Measurements from ENCODE around the gene FLYWCH1. TPM values are rescaled to one million over a fixed set of nuclear protein-coding genes. Genes with fewer than 3 reads are reported as not detected.

The FLYWCH1 gene
- total RNA-seq, 6 experiments from 2014 or later = 30.3 to 34.9 (median 33.7) TPM

DNA sequence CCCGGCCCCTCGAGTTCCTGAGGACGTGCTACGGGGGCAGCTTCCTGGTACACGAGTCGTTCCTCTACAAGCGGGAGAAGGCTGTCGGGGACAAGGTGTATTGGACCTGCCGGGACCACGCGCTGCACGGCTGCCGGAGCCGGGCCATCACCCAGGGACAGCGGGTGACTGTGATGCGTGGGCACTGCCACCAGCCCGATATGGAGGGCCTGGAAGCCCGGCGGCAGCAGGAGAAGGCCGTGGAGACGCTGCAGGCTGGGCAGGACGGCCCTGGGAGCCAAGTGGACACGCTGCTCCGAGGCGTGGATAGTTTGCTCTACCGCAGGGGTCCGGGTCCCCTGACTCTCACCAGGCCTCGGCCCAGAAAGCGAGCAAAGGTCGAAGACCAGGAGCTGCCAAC, 21.4 kb downstream of the FLYWCH1 start:
- Mint-ChIP-seq H3K36me3 (ENCODE audit: low read depth) (no peaks in the 10 kb centered on the region), H3K27ac (no peak overlapping the region), H3K4me3 (no peak overlapping the region), H3K4me1 (ENCODE audit: low read depth) (no peaks in the 10 kb centered on the region), H3K9me3 (no peaks in the 10 kb centered on the region), H3K27me3 (ENCODE audit: insufficient read depth) (no peaks in the 10 kb centered on the region; the same call in 1 of the 2 replicates)
- TF ChIP-seq, protein P1, sequence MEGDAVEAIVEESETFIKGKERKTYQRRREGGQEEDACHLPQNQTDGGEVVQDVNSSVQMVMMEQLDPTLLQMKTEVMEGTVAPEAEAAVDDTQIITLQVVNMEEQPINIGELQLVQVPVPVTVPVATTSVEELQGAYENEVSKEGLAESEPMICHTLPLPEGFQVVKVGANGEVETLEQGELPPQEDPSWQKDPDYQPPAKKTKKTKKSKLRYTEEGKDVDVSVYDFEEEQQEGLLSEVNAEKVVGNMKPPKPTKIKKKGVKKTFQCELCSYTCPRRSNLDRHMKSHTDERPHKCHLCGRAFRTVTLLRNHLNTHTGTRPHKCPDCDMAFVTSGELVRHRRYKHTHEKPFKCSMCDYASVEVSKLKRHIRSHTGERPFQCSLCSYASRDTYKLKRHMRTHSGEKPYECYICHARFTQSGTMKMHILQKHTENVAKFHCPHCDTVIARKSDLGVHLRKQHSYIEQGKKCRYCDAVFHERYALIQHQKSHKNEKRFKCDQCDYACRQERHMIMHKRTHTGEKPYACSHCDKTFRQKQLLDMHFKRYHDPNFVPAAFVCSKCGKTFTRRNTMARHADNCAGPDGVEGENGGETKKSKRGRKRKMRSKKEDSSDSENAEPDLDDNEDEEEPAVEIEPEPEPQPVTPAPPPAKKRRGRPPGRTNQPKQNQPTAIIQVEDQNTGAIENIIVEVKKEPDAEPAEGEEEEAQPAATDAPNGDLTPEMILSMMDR (IDR thresholded peaks at IDR 0.05) = no peak
- DNase-seq = no peak

DNA sequence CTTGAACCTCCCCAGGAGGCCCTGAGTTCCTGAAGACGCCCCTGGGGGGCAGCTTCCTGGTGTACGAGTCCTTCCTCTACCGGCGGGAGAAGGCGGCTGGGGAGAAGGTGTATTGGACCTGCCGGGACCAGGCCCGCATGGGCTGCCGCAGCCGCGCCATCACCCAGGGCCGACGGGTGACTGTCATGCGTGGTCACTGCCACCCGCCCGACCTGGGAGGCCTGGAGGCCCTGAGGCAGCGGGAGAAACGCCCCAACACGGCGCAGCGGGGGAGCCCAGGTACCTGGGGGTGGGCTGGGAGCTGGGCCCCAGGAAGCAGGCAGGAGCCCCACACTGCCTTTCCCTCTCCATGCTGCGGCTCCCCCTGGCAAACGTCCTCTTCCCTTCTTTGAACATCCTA, 22.0 kb downstream of the FLYWCH1 start:
- no peaks in the 10 kb centered on the region; the same call in 1 of the 2 replicates for H3K27me3 Mint-ChIP-seq (ENCODE audit: insufficient read depth)
- H3K4me3 Mint-ChIP-seq = no peak overlapping the region
- H3K36me3 Mint-ChIP-seq (ENCODE audit: low read depth) = no peaks in the 10 kb centered on the region
- TF ChIP-seq, protein P1 (IDR thresholded peaks at IDR 0.05) = no peak
- H3K27ac Mint-ChIP-seq = no peak overlapping the region
- H3K9me3 Mint-ChIP-seq = no peaks in the 10 kb centered on the region
- H3K4me1 Mint-ChIP-seq (ENCODE audit: low read depth) = no peaks in the 10 kb centered on the region
- DNase-seq = no peak

DNA sequence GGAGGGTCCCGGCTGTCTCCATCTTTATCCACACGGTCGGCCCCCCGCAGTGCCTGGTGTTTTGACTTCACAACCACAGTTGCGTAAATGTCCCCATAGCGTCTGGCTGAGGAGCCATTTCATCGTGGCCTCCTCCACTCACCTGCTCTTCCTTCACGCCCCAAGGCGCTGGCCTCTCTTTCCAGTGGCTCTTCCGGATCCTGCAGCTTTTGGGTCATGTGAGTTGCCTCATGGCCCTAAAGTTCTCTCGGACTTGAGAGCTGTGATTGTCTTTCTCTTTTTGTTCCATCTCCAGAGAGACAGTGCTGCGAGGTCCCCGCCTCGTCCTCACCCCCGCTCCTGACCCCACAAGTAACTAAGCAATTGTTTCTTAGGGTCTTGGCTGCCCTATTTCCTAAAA, 22.7 kb downstream of the FLYWCH1 start:
- Mint-ChIP-seq H3K4me3 (no peak overlapping the region), H3K27me3 (ENCODE audit: insufficient read depth) (no peaks in the 10 kb centered on the region; the same call in 1 of the 2 replicates), H3K9me3 (no peaks in the 10 kb centered on the region), H3K36me3 (ENCODE audit: low read depth) (peaks cover 1% of the 10 kb centered on the region; the same call in 1 of the 2 replicates), H3K27ac (no peak overlapping the region), H3K4me1 (ENCODE audit: low read depth) (no peaks in the 10 kb centered on the region)
- TF ChIP-seq, protein P1 (IDR thresholded peaks at IDR 0.05) = no peak
- no peak for DNase-seq

DNA sequence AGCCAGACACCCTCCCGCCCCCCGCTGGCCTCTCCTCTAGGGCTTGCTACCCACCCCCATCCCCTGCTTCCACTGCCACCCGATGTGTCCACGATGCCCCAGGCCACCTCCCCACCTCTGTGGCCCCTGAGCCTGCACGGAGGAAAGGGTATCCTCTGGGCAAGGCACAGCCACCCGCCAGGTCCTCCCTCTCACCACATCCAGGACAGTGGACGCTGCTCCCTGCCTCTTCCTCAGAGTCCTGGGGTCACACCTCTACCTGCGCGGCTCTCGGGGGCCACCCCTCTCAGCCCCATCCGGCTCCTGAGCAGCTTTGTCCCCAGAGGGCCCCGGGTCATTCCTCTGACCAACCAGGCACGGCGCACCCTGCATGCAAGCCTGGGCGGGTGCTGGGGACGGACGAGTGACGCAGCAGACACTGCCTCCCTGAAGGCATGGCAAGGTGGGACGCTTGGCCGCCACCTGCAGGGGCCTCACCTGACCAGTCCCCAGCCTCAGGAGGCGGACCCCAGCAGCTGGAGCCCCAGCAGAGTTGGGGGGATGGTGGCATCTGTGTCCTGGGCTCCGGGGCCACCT, 24.8 kb downstream of the FLYWCH1 start:
- Mint-ChIP-seq H3K27ac (no peak overlapping the region), H3K4me3 (no peak overlapping the region), H3K9me3 (no peaks in the 10 kb centered on the region), H3K36me3 (ENCODE audit: low read depth) (peaks cover 9% of the 10 kb centered on the region), H3K27me3 (ENCODE audit: insufficient read depth) (peaks cover 2% of the 10 kb centered on the region), H3K4me1 (ENCODE audit: low read depth) (no peaks in the 10 kb centered on the region)
- DNase-seq = no peak
- TF ChIP-seq, protein P1 (IDR thresholded peaks at IDR 0.05) = no peak

DNA sequence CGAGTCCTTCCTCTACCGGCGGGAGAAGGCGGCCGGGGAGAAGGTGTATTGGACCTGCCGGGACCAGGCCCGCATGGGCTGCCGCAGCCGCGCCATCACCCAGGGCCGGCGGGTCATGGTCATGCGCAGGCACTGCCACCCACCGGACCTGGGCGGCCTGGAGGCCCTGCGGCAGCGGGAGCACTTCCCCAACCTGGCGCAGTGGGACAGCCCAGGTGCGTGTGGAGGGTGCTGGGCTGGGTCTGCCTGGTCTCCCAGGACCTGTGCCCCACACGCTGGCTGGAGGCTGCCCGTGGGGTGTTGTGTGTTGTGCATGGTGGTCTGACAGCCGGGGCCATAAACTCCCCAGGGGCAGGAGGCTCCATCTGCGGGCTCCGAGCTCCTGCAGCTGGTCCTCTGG, 25.4 kb downstream of the FLYWCH1 start:
- H3K27ac Mint-ChIP-seq = no peak overlapping the region
- DNase-seq = no peak
- H3K27me3 Mint-ChIP-seq (ENCODE audit: insufficient read depth) = peaks cover 2% of the 10 kb centered on the region
- peaks cover 9% of the 10 kb centered on the region for H3K36me3 Mint-ChIP-seq (ENCODE audit: low read depth)
- no peaks in the 10 kb centered on the region for H3K4me1 Mint-ChIP-seq (ENCODE audit: low read depth)
- H3K4me3 Mint-ChIP-seq = no peak overlapping the region
- TF ChIP-seq, protein P1 (IDR thresholded peaks at IDR 0.05) = no peak
- H3K9me3 Mint-ChIP-seq = no peaks in the 10 kb centered on the region

Data from HFFc6 (cell line).